Endothelial cell of umbilical vein (primary cell): Measurements from ENCODE around the gene TSPAN8. TPM values are rescaled to one million over a fixed set of nuclear protein-coding genes. Genes with fewer than 3 reads are reported as not detected.

Experiments
- BruUV-seq: library from RNA; stranded (reverse); fragments of 400-500 nt; replicated peaks from 2 replicates; lab custom pipeline; 2021; lab: Mats Ljungman, UMichigan
- CTCF ChIA-PET: fragments of 300-600, 350-600 bp; sonication (Branson Sonifier 250); formaldehyde crosslinking; loops from one replicate; lab custom pipeline; 2021; ENCODE audit warnings: antibody characterized with exemption, inconsistent platforms; lab: Charles Lee
- POLR2A ChIA-PET: fragments of 300-600, 350-600 bp; sonication (Branson Sonifier 250); formaldehyde crosslinking; loops from one replicate; lab custom pipeline; 2021; ENCODE audit warnings: antibody characterized with exemption, inconsistent platforms; lab: Charles Lee
- DNase-seq: peaks from one replicate; pipeline ENCODE4 v3.0.0-alpha.2; 2011; ENCODE audit warnings: low read depth, low spot score
- FAIRE-seq: peaks from 2 replicates; lab custom pipeline; 2011; peaks lifted over from hg19 to GRCh38; lab: Jason Lieb, UNC
- H2AFZ ChIP-seq: 2 replicates; pipeline ENCODE4 v1.6.0; 2012; ENCODE audit warnings: low read depth, low read length, control low read depth, inconsistent platforms
- H3K27ac ChIP-seq: 2 replicates; pipeline ENCODE4 v1.5.1; 2011; ENCODE audit warnings: low read depth, mild to moderate bottlenecking, control low read depth, low read length, moderate library complexity; ENCODE audit not compliant: insufficient read depth
- H3K27me3 ChIP-seq, 2 experiments: 2 replicates each; pipeline versions ENCODE4 v1.6.0 to v1.6.1; 2011; ENCODE audit warnings: low read length in 2 of 2, mixed read lengths in 1 of 2; ENCODE audit not compliant: control insufficient read depth in 2 of 2, insufficient read depth in 2 of 2
- H3K36me3 ChIP-seq, 2 experiments: 2 replicates in 1 of 2; 3 replicates in 1 of 2; pipeline ENCODE4 v1.5.1; 2011; ENCODE audit warnings: low read length in 2 of 2, mild to moderate bottlenecking in 1 of 2, moderate library complexity in 1 of 2; ENCODE audit not compliant: control insufficient read depth in 2 of 2, insufficient read depth in 2 of 2; ENCODE audit errors: extremely low read depth in 1 of 2
- H3K4me1 ChIP-seq: 3 replicates; pipeline ENCODE4 v1.5.1; 2011; ENCODE audit warnings: mild to moderate bottlenecking, low read length; ENCODE audit not compliant: control insufficient read depth, insufficient read depth; ENCODE audit errors: extremely low read depth
- H3K4me2 ChIP-seq: 2 replicates; pipeline ENCODE4 v1.6.1; 2011; ENCODE audit warnings: low read length, control low read depth, mixed read lengths; ENCODE audit not compliant: insufficient read depth
- H3K4me3 ChIP-seq, 3 experiments: fragments of 200-600 bp in 1 of 3; sonication (generic), shearing (Covaris generic) in 1 of 3; replicated peaks in 1 of 3; 2 replicates each; pipeline ENCODE4 v1.5.1; 2011 to 2016; ENCODE audit warnings: control low read depth in 3 of 3, low read length in 3 of 3, mild to moderate bottlenecking in 2 of 3, inconsistent platforms in 1 of 3, low read depth in 1 of 3, moderate library complexity in 1 of 3; ENCODE audit not compliant: insufficient read depth in 1 of 3
- H3K79me2 ChIP-seq: 2 replicates; pipeline ENCODE4 v1.6.0; 2012; ENCODE audit warnings: low read length, inconsistent platforms; ENCODE audit not compliant: control insufficient read depth, insufficient read depth
- H3K9ac ChIP-seq: replicated peaks from 2 replicates; pipeline ENCODE3; 2011; ENCODE audit warnings: low read length, control low read depth; ENCODE audit not compliant: insufficient read depth; ENCODE audit errors: extremely low read depth
- H3K9me1 ChIP-seq: replicated peaks from 3 replicates; pipeline ENCODE4 v1.6.0; 2011; ENCODE audit warnings: mild to moderate bottlenecking, low read length; ENCODE audit not compliant: control insufficient read depth, insufficient read depth; ENCODE audit errors: extremely low read depth
- H3K9me3 ChIP-seq: replicated peaks from 2 replicates; pipeline ENCODE4 v1.5.1; 2012; ENCODE audit warnings: low read length, inconsistent platforms; ENCODE audit not compliant: control insufficient read depth, insufficient read depth
- H4K20me1 ChIP-seq: replicated peaks from 2 replicates; pipeline ENCODE3; 2011; ENCODE audit warnings: mild to moderate bottlenecking, low read length; ENCODE audit not compliant: control insufficient read depth, insufficient read depth; ENCODE audit errors: extremely low read depth
- EZH2 ChIP-seq: IDR thresholded peaks from 2 replicates; pipeline ENCODE4 v1.6.1; 2012; ENCODE audit warnings: borderline replicate concordance, low read depth, mild to moderate bottlenecking, moderate library complexity, low read length, inconsistent platforms; ENCODE audit not compliant: severe bottlenecking
- FOS ChIP-seq: IDR thresholded peaks from 2 replicates; pipeline ENCODE4 v1.6.1; 2011; ENCODE audit warnings: mild to moderate bottlenecking, low read length, moderate library complexity, borderline replicate concordance; ENCODE audit not compliant: insufficient read depth
- GATA2 ChIP-seq: IDR thresholded peaks from 2 replicates; pipeline ENCODE4 v1.7.0; 2011; ENCODE audit warnings: low read depth, mild to moderate bottlenecking, moderate library complexity, mixed read lengths, low read length; ENCODE audit not compliant: insufficient read length, insufficient read depth
- JUN ChIP-seq: IDR thresholded peaks from 2 replicates; pipeline ENCODE4 v1.6.1; 2011; ENCODE audit warnings: borderline replicate concordance, low read depth; ENCODE audit not compliant: insufficient read length, insufficient read depth
- MYC ChIP-seq: IDR thresholded peaks from one replicate; pipeline ENCODE4 v1.6.1; 2011; ENCODE audit warnings: mild to moderate bottlenecking, low read depth, low read length
- POLR2A ChIP-seq: IDR thresholded peaks from 2 replicates; pipeline ENCODE4 v1.6.1; 2012; ENCODE audit warnings: low read depth, mild to moderate bottlenecking, control low read depth, low read length
- POLR2AphosphoS5 ChIP-seq: IDR thresholded peaks from 2 replicates; pipeline ENCODE4 v1.6.1; 2012; ENCODE audit warnings: low read depth, mild to moderate bottlenecking, control low read depth, low read length, moderate library complexity; ENCODE audit not compliant: insufficient read depth
- dilution Hi-C: fragments of 300-500 bp; cut with MboI; formaldehyde crosslinking; loops from one replicate; pipeline ENCODE4 v1.15.0; 2019; ENCODE audit warnings: low sequenced_read_pairs; ENCODE audit not compliant: extremely low pct_ligation_motif_present
- intact Hi-C: fragments of 100-400 bp; cut with micrococcal nuclease; formaldehyde crosslinking; loops from one replicate; pipeline ENCODE4 v1.10.0; 2022
- polyA plus RNA-seq, 4 experiments: library from polyadenylated mRNA; depleted of rRNA in 3 of 4; stranded (reverse) in 3 of 4; unstranded in 1 of 4; fragments of >200 nt; gene quantifications; 2 replicates each; pipeline versions ENCODE4 v1.2.1 to v1.2.3, GENCODE V29; 2011 to 2012; ENCODE audit warnings: missing spikeins in 1 of 4
- total RNA-seq: library from RNA; stranded (reverse); gene quantifications from 2 replicates; pipeline ENCODE4 v1.2.3, GENCODE V29; 2021
- TF ChIP-seq, protein P1 (sequence below): IDR thresholded peaks from 2 replicates; pipeline ENCODE4 v1.6.1; 2011; ENCODE audit not compliant: insufficient read depth, insufficient read length
- TF ChIP-seq, protein P2 (sequence below), 2 donors: IDR thresholded peaks; 1 replicate in 1 of 2; 2 replicates in 1 of 2; pipeline ENCODE4 v1.5.1; 2011; ENCODE audit warnings: low read length in 2 of 2, mild to moderate bottlenecking in 2 of 2, moderate library complexity in 2 of 2, control low read depth in 1 of 2, inconsistent platforms in 1 of 2, low read depth in 1 of 2; ENCODE audit not compliant: insufficient read depth in 1 of 2; ENCODE audit errors: extremely low read depth in 1 of 2

TSPAN8 gene
- total and polyA plus RNA-seq, 2 donors (not counting 3 experiments of a cell fraction or from before 2014, with no cell fraction given): 1.2 to 1.6 TPM

DNA sequence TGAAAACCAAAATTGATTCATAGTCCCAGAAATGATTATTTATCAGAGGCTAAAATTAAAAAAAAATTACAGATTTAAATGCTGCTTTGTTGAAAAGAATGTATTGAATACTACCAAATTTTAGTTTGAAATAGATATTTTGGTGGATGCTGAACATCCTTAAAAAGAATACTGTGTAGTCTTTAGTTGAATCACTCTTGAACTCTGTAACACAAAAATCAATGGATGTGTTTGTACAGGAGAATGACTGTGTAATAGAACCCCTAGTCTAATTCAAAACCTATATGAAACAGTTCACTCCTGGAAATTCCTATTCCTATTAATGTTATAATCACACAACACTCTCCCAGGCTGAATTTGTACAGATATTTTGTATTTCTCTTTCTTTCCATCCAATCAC, 1.5 kb upstream of the TSPAN8 start:
- no peak overlapping the region for H3K27ac ChIP-seq
- peaks cover 16% of the 10 kb centered on the region for H3K4me1 ChIP-seq
- no peaks in the 10 kb centered on the region for H4K20me1 ChIP-seq
- FAIRE-seq (no peak), DNase-seq (no peak)
- intact Hi-C loops (no loop called here), dilution Hi-C loops (no loop called here)
- ChIA-PET CTCF (no interaction called here), POLR2A (no interaction called here)
- no peak overlapping the region for H3K4me2 ChIP-seq
- BruUV-seq: no TSS peak
- no peaks in the 10 kb centered on the region for H3K27me3 ChIP-seq
- H3K9me1 ChIP-seq: no peaks in the 10 kb centered on the region
- H2AFZ ChIP-seq: no peak overlapping the region
- H3K79me2 ChIP-seq: no peaks in the 10 kb centered on the region
- no peak for TF ChIP-seq GATA2
- no peak for TF ChIP-seq JUN
- TF ChIP-seq FOS: no peak
- TF ChIP-seq, protein P1, sequence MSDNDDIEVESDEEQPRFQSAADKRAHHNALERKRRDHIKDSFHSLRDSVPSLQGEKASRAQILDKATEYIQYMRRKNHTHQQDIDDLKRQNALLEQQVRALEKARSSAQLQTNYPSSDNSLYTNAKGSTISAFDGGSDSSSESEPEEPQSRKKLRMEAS: no peak
- TF ChIP-seq POLR2AphosphoS5: no peak
- TF ChIP-seq, protein P2, sequence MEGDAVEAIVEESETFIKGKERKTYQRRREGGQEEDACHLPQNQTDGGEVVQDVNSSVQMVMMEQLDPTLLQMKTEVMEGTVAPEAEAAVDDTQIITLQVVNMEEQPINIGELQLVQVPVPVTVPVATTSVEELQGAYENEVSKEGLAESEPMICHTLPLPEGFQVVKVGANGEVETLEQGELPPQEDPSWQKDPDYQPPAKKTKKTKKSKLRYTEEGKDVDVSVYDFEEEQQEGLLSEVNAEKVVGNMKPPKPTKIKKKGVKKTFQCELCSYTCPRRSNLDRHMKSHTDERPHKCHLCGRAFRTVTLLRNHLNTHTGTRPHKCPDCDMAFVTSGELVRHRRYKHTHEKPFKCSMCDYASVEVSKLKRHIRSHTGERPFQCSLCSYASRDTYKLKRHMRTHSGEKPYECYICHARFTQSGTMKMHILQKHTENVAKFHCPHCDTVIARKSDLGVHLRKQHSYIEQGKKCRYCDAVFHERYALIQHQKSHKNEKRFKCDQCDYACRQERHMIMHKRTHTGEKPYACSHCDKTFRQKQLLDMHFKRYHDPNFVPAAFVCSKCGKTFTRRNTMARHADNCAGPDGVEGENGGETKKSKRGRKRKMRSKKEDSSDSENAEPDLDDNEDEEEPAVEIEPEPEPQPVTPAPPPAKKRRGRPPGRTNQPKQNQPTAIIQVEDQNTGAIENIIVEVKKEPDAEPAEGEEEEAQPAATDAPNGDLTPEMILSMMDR (IDR thresholded peaks at IDR 0.05; ENCODE audit: extremely low read depth in 1 of 2, insufficient read depth in 1 of 2, low read depth in 1 of 2, low read length in 2 of 2): no peak
- no peak for TF ChIP-seq EZH2
- no peak for TF ChIP-seq MYC
- TF ChIP-seq POLR2A: no peak
- no peaks in the 10 kb centered on the region for H3K9me3 ChIP-seq
- H3K36me3 ChIP-seq: no peaks in the 10 kb centered on the region
- H3K9ac ChIP-seq: no peak overlapping the region
- H3K4me3 ChIP-seq: no peak overlapping the region
